Activated CD8-positive, alpha-beta memory T cell treated with anti-CD3 and anti-CD28 coated beads, Interleukin-2, amount 50 U/mL, for 1 hour (primary cell): ENCODE data around the gene ERVK3-1.
"Not testable (repeated sequence)": the region's sequence is repeated elsewhere in the genome, so short reads cannot be mapped to it uniquely, and the experiment has no call there.

ENCODE experiments used
- DNase-seq: peaks from one replicate; pipeline ENCODE4 v3.0.0-alpha.2; 2020; ENCODE audit errors: extremely low read depth

Gene ERVK3-1

GRCh38 chr19:58346961-58347929 is 42.1 kb downstream of the ERVK3-1 start:
- DNase-seq = peak; percentile 43

GRCh38 chr19:58348080-58348479 is 42.9 kb downstream of the ERVK3-1 start:
- not testable (repeated sequence) for DNase-seq

DNA sequence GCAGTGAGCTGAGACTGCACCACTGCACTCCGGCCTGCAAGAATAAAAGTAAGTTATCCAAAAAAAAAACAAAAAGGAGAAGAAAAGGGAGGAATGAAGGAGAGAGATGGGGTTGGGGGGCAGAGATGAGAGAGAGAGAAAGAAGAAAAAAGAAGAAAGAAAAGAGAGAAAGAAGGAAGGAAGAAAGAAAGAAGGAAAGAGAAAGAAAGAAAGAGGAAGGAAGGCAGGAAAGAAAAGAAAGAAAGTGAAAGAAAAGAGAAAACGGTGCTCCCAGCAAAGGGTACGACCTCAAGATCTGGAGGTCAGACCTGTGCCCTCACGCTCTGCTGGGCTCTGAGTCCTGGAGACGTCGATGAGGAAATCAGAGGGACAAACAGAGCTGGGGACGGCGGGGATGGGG is 44.4 kb downstream of the ERVK3-1 start:
- no peak for DNase-seq

DNA sequence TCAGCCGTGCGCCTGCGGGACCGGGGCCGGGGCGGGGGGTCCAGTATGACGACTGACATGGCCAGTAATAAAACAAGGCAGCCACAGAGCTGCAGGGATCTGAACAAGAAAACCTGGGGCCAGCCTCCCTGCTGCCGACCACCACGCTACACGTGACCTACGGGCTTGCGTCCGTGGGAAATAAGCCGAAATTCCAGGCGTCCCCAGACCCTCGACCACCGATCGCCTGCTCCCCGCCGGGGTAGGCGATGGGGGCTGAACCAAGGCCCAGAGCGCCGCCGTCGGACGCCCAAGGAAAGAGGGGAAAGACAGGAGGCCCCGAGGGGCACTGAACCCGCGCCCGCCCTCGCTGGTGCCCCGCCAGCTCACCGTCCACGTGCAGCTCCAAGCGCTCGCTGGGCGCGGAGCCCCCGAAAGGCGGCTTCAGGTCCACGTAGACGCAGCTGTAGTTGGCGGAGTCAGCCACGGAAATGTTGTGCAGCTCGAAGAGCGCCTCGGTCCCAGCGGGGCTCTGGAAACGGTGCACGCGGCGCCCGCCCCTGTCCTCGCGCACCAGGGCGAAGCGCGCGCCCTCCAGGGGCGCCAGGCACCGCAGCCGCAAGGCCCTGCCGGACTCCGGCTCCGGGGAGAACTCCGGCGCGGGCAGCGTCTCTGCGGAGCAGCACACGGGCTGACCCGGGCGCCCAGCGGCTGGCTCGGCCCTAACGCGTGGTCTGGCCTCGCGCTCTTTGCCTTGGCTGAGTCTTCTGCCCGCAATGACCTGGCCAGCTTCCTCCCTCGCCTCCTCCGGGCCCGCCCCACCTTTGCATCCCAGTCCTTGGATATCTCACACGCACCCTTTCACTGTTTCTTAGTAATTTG is 45.1 kb downstream of the ERVK3-1 start:
- DNase-seq = no peak

GRCh38 chr19:58350871-58351557 is 45.8 kb downstream of the ERVK3-1 start:
- DNase-seq = no peak

- DNase-seq = no peak
Measured at GRCh38 chr19:58351558-58351878, 46.3 kb downstream of the ERVK3-1 start.

GRCh38 chr19:58351990-58352755 is 47.0 kb downstream of the ERVK3-1 start:
- DNase-seq = no peak

DNA sequence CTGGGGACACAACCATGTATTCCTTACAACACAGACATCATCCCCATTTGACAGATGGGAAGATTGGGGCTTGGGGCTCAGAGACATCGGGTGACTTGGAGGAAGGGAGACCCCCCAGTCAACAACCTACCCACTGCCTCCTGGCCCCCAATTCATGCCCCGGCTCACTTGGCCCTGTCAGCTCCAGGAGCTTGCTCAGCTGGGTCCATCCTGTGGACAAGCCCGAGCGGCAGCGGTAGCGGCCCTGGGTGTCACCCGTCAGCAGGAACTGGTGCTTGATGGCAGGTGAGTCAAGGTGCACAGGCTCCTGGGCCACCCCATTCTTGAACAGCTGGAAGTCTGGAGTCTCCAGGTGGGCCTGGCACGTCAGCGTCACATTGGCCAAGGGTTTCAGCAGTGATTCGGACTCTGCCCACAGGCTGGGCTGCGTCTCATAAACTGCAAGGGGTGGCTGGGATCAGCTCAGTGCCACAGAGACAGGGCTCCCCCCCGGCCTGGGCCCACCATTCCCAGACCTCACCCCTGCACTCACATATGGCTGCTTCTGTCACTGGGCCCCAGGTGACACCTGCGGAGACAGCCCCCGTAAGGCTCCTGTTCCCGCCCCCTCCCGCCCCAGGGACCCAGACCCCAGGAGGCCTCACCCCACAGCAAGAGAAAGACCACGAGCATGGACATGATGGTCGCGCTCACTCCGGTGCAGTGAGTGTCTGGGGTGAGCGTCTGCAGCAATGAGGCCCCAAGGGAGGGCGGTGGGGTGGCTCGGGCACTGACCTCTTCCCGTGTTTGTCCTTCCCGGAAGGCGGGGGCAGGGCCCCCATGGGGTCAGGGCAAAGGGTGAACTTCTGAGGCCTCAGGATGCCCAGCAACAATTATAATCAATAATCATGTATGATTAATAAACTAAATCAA is 47.8 kb downstream of the ERVK3-1 start, which contains the start of gene A1BG:
TSS of gene A1BG (minus strand) at position 733 of the 912 bp plus-strand sequence. CDS start at position 678, 55 bp downstream.
- DNase-seq = no peak

DNA sequence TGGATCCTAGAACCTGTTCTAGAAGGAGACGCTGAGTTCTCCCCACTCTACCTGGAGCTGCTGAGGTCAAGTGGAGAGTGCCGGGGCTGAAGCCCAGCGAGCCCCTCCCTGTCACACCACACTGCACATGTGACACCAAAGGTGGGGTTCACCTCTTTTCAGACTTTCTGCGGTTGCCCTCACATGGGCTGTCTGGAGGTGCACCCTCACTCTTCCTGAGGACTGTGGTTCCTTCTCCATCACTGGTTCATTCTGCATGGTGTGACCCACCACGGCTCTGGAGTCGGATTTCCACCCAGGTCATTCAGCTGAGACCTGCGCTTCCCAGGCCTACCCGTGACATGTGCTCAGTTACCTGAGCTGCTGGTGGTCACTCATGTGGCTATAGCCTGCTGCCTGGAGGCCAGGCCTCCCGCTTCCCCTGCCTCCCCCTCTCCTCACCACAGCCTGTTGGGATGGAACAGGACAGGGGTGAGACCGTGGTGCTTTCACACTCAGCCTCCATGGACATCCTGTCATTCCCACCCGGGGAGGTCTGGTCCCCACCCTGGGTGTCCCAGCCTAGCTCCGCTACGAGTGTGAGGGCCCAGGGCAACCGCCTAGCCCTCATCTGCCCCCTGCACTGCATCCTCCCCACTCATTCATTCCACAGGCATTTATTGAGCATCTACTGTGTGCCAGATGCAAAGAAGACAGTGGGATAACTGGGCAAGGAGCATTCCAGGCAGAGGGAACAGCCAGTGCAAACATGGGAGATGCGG is 48.7 kb downstream of the ERVK3-1 start:
- no peak for DNase-seq

- no peak for DNase-seq
Measured at GRCh38 chr19:58354478-58355030, 49.4 kb downstream of the ERVK3-1 start.

- DNase-seq = no peak
Measured at GRCh38 chr19:58355215-58355796, 50.1 kb downstream of the ERVK3-1 start.

DNA sequence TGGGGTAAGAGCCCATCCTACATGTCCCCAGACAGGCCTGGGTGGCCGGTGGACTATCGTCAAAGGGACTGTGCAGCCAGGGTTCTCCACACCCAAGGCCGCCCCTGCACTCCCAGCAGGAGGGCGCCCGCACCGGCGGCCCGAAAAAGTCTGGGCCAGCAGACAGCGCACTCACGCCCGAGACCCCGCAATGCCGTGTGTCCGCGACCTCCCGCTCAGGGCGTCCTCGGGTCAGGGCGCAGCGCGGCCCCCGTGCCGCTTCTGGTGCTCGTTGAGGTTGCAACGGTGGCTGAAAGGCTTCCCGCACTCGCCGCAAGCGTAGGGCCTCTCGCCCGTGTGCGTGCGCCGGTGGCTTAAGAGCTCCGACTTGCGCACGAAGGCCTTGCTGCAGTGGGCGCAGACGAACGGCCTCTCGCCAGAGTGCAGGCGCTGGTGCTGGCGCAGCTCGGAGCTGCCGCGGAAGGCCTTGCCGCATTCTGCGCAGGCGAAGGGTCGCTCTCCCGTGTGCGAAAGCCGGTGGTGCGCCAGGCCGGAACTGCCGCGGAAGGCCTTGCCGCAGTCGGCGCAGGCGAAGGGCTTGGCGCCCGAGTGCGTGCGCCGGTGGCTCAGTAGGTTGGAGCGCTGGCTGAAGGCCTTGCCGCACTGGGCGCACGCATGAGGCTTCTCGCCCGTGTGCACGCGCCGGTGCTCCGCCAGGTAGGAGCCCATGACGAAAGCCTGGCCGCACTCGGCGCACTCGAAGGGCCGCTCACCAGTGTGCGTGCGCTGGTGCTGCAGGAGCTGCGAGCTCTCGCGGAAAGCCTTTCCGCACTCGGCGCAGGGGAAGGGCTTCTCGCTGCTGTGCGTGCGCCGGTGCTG is 51.0 kb downstream of the ERVK3-1 start:
- DNase-seq = no peak

GRCh38 chr19:58356766-58357480 is 51.7 kb downstream of the ERVK3-1 start:
- DNase-seq = no peak

DNA sequence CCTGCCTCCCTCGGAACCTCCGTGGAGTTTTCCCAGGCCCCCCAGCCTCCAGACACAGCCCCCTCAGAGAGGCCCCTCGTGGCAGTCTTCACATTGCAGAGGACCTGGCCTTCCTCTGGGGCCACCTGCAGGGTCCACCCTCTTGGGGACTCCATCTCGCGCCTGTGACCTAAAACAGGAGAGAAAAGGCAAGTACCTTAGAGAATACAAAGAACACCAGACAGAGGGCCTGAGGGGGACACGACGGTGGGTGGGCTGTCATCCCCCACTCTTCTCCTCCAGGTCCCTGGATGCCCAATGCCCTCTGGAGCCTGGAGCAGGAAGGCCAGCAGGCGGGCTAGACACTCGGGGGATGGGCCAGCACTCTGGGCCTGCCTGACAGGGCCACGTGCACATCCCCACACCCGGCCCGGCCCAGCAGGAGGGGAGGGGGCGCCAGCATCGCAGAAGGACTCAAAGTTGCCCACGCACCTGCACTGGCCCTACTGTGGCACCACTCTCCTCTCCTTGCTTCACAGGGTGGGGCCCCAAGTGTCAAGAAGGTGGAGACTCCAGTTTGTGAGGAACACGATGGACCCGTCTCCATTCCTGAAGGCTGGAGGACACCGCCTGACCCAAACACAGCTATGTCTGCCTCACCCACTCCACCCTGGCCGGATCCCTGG is 52.4 kb downstream of the ERVK3-1 start:
- DNase-seq = no peak

- DNase-seq = no peak
Measured at GRCh38 chr19:58361900-58362271, 56.7 kb downstream of the ERVK3-1 start.

DNA sequence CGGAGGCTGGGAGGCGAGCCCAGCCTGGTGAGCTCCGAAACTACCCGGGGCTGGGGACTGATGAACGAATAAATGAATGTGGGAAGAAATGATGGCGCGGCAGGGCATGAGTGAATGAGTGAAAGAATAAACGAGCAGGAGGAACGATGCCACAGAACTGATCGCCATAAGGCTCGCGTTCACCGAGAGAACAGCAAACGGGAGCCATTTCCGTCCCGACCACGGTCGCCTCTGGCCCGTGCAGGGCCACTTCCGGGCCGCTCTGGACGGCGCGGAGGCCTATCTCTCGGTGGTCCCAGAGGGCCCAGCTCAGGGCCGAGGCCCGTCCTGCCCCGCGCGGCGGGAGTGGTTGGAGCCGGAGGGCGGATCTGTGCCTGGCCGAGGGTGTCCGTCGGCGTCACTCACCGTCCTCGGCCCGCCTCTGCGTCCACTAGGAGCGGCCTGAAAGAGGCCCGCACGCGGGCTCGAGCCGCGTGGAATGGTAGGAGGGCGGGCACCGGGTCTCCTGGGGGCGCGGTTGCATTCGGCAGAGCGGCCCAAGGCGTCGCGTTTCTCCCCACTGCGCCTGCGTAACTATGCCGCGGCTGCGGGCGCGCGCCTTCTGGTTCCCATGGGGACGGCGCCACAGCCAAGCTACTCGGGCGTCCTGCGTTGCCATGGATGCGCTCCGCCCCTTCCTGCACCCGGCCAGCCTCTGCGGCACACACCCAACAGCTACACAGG is 57.3 kb downstream of the ERVK3-1 start, which contains the start of gene ZNF497:
TSS of gene ZNF497 (minus strand) at position 480 of the 723 bp plus-strand sequence. CDS start 5,116 bp downstream, outside the sequence.
- DNase-seq = peak; percentile 88
